Skeletal muscle tissue (tissue), 4 donors: Measurements from ENCODE around the gene ATP4A. TPM values are rescaled to one million over a fixed set of nuclear protein-coding genes. Genes with fewer than 3 reads are reported as not detected.
"Not testable (repeated sequence)": the region's sequence is repeated elsewhere in the genome, so short reads cannot be mapped to it uniquely, and the experiment has no call there.

Experiments used
- H3K27ac ChIP-seq: one replicate; pipeline ENCODE4 v1.7.0; 2013; ENCODE audit warnings: mild to moderate bottlenecking, low read depth, low read length, inconsistent platforms
- H3K27me3 ChIP-seq, 3 donors: one replicate each; pipeline ENCODE4 v1.7.0; 2013; ENCODE audit warnings: low read length in 3 of 3; ENCODE audit not compliant: control insufficient read depth in 3 of 3, insufficient read depth in 3 of 3
- H3K36me3 ChIP-seq, 3 donors: one replicate each; pipeline ENCODE4 v1.7.0; 2013; ENCODE audit warnings: low read length in 3 of 3; ENCODE audit not compliant: control insufficient read depth in 3 of 3, insufficient read depth in 3 of 3
- H3K4me1 ChIP-seq, 3 donors: one replicate each; pipeline ENCODE4 v1.7.0; 2013; ENCODE audit warnings: low read length in 3 of 3, mild to moderate bottlenecking in 3 of 3; ENCODE audit not compliant: control insufficient read depth in 3 of 3, insufficient read depth in 3 of 3
- H3K4me3 ChIP-seq, 3 donors: one replicate each; pipeline ENCODE4 v1.7.0; 2013; ENCODE audit warnings: low read length in 3 of 3
- H3K9ac ChIP-seq, 3 donors: one replicate each; pipeline ENCODE4 v1.7.0; 2013; ENCODE audit warnings: low read length in 3 of 3, mild to moderate bottlenecking in 3 of 3, moderate library complexity in 2 of 3, low read depth in 1 of 3
- H3K9me3 ChIP-seq, 3 donors: one replicate each; pipeline ENCODE4 v1.7.0; 2013; ENCODE audit warnings: low read length in 3 of 3; ENCODE audit not compliant: control insufficient read depth in 3 of 3
- total RNA-seq: library from RNA; depleted of rRNA; stranded (reverse); fragments of >200 nt; gene quantifications from one replicate; pipeline ENCODE4 v1.2.3, GENCODE V29; 2014
- donor health status: Osteomylitis.

The ATP4A gene
- total RNA-seq, result not detected

- Histone ChIP-seq H3K9me3 (no peaks in the 10 kb centered on the region), H3K27ac (no peak within 1 kb of the TSS), H3K4me3 (no peak within 1 kb of the TSS), H3K4me1 (peaks cover 0 to 2% (median under 1%) of the 10 kb centered on the region in 3 donors), H3K9ac (no peak within 1 kb of the TSS), H3K27me3 (peaks cover 41 to 54% (median 41%) of the 10 kb centered on the region in 3 donors), H3K36me3 (no peaks in the 10 kb centered on the region)
These were observed at the start of gene ATP4A for GRCh38 chr19:35563207-35563829. ATP4A (minus strand) TSS chr19:35563658; CDS start chr19:35563629, 29 bp downstream.

- Histone ChIP-seq H3K4me3 (peak within 1 kb of the TSS; percentile 74 to 94 (median 88)), H3K36me3 (peaks cover 4 to 12% (median 8%) of the 10 kb centered on the region in 3 donors), H3K4me1 (peaks cover 11 to 16% (median 14%) of the 10 kb centered on the region in 3 donors), H3K27me3 (no peaks in the 10 kb centered on the region), H3K9ac (peak within 1 kb of the TSS; percentile 87 to 93 (median 88)), H3K27ac (peak within 1 kb of the TSS; percentile 14), H3K9me3 (peaks cover 0 to 2% (median 0%) of the 10 kb centered on the region in 3 donors)
These were observed 49.3 kb upstream of the ATP4A start, which contains the start of gene HAUS5 for GRCh38 chr19:35612559-35613321. HAUS5 (plus strand) TSS chr19:35612735; CDS start chr19:35612795, 60 bp downstream.

- Histone ChIP-seq H3K9ac (peak overlapping the region; percentile 72 to 93 (median 87)), H3K36me3 (peaks cover 0 to 12% (median 4%) of the 10 kb centered on the region in 3 donors), H3K9me3 (peaks cover 0 to 2% (median 0%) of the 10 kb centered on the region in 3 donors), H3K27me3 (no peaks in the 10 kb centered on the region), H3K27ac (no peak overlapping the region), H3K4me1 (peaks cover 11 to 16% (median 14%) of the 10 kb centered on the region in 3 donors), H3K4me3 (peak overlapping the region; percentile 74 to 94 (median 88))
These were observed 48.7 kb upstream of the ATP4A start for GRCh38 chr19:35612224-35612558.

GRCh38 chr19:35609851-35610353, 46.4 kb upstream of the ATP4A start:
- no peak overlapping the region for H3K9ac ChIP-seq
- H3K4me1 ChIP-seq, result peaks cover 11 to 16% (median 14%) of the 10 kb centered on the region in 3 donors
- H3K4me3 ChIP-seq, result no peak overlapping the region
- no peak overlapping the region for H3K27ac ChIP-seq
- H3K36me3 ChIP-seq, result peaks cover 0 to 2% (median 0%) of the 10 kb centered on the region in 3 donors
- peaks cover 0 to 2% (median 0%) of the 10 kb centered on the region in 3 donors for H3K9me3 ChIP-seq
- peaks cover 0 to under 1% (median 0%) of the 10 kb centered on the region in 3 donors for H3K27me3 ChIP-seq

GRCh38 chr19:35608251-35608650, 44.8 kb upstream of the ATP4A start:
- H3K9ac ChIP-seq, result no peak overlapping the region
- H3K4me1 ChIP-seq, result peaks cover 11 to 13% (median 12%) of the 10 kb centered on the region in 3 donors
- H3K4me3 ChIP-seq, result no peak overlapping the region
- H3K27me3 ChIP-seq, result peaks cover 0 to 2% (median 0%) of the 10 kb centered on the region in 3 donors
- peaks cover 0 to 2% (median 0%) of the 10 kb centered on the region in 3 donors for H3K9me3 ChIP-seq
- H3K27ac ChIP-seq, result no peak overlapping the region
- no peaks in the 10 kb centered on the region for H3K36me3 ChIP-seq

GRCh38 chr19:35607661-35608060, 44.2 kb upstream of the ATP4A start:
- H3K4me1 ChIP-seq, result peaks cover 6 to 7% (median 6%) of the 10 kb centered on the region in 3 donors
- no peak overlapping the region for H3K9ac ChIP-seq
- H3K27ac ChIP-seq, result no peak overlapping the region
- H3K27me3 ChIP-seq, result peaks cover 0 to 2% (median 0%) of the 10 kb centered on the region in 3 donors
- H3K9me3 ChIP-seq, result peaks cover 0 to 2% (median 0%) of the 10 kb centered on the region in 3 donors
- H3K36me3 ChIP-seq, result no peaks in the 10 kb centered on the region
- no peak overlapping the region for H3K4me3 ChIP-seq

GRCh38 chr19:35607170-35607569, 43.7 kb upstream of the ATP4A start:
- not testable (repeated sequence) for H3K4me3 ChIP-seq, H3K9me3 ChIP-seq, H3K36me3 ChIP-seq, H3K27ac ChIP-seq, H3K4me1 ChIP-seq, H3K9ac ChIP-seq, H3K27me3 ChIP-seq

DNA sequence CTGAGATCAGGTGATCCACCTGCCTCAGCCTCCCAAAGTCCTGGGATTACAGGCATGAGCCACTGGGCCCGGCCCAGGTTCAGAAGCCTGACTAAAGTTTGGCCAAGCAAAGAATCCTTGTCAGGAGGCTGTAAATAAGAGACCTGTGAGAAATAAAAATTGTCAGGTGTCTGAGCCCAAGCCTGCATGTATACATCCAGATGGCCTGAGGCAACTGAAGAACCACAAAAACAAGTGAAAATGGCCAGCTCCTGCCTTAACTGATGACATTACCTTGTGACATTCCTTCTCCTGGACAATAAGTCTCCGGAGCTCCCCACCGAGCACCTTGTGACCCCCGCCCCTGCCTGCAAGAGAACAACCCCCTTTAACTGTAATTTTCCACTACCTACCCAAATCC, 41.0 kb upstream of the ATP4A start:
- H3K4me3 ChIP-seq, H3K27me3 ChIP-seq, H3K4me1 ChIP-seq: not testable (repeated sequence)

GRCh38 chr19:35601971-35602370, 38.5 kb upstream of the ATP4A start:
- no peak overlapping the region for H3K4me3 ChIP-seq
- peaks cover 0 to 2% (median 0%) of the 10 kb centered on the region in 3 donors for H3K27me3 ChIP-seq
- no peaks in the 10 kb centered on the region for H3K36me3 ChIP-seq
- no peak overlapping the region for H3K27ac ChIP-seq
- H3K9ac ChIP-seq, result no peak overlapping the region
- H3K9me3 ChIP-seq, result no peaks in the 10 kb centered on the region
- no peaks in the 10 kb centered on the region for H3K4me1 ChIP-seq

More for the DNA sequence above, 41.0 kb upstream of the ATP4A start:
- not testable (repeated sequence) for H3K36me3 ChIP-seq, H3K9me3 ChIP-seq, H3K27ac ChIP-seq, H3K9ac ChIP-seq
